OCI-LY1 (cell line): ENCODE data around the gene LRRC66.

ENCODE experiments used
- H2AFZ ChIP-seq: fragments of 200-600 bp; sonication (generic), shearing (Covaris generic); 2 replicates; pipeline ENCODE4 v1.6.0; 2014; ENCODE audit warnings: antibody characterized with exemption, mild to moderate bottlenecking, low read length
- H3F3A ChIP-seq: fragments of 200-600 bp; sonication (generic), shearing (Covaris generic); 2 replicates; pipeline ENCODE4 v1.6.0; 2014; ENCODE audit warnings: mild to moderate bottlenecking, antibody characterized with exemption, low read length, moderate library complexity; ENCODE audit not compliant: insufficient read depth
- H3K27ac ChIP-seq: fragments of 200-600 bp; sonication (generic); 2 replicates; pipeline ENCODE4 v1.5.1; 2014; ENCODE audit warnings: low read length, mixed run types, mild to moderate bottlenecking, low read depth; ENCODE audit not compliant: poor library complexity, severe bottlenecking
- H3K27me3 ChIP-seq: fragments of 200-600 bp; sonication (generic); 2 replicates; pipeline ENCODE4 v1.6.0; 2014; ENCODE audit warnings: antibody characterized with exemption, mild to moderate bottlenecking, low read length, moderate library complexity; ENCODE audit not compliant: insufficient read depth
- H3K36me3 ChIP-seq: fragments of 200-600 bp; sonication (generic); 2 replicates; pipeline ENCODE4 v1.6.1; 2014; ENCODE audit warnings: mild to moderate bottlenecking, antibody characterized with exemption, low read length, moderate library complexity, mixed read lengths; ENCODE audit not compliant: insufficient read depth
- H3K4me1 ChIP-seq: fragments of 200-600 bp; sonication (generic); 2 replicates; pipeline ENCODE4 v1.5.1; 2014; ENCODE audit warnings: mild to moderate bottlenecking, low read length, moderate library complexity; ENCODE audit not compliant: insufficient read depth, severe bottlenecking
- H3K4me2 ChIP-seq: fragments of 200-600 bp; sonication (generic), shearing (Covaris generic); 2 replicates; pipeline ENCODE4 v1.6.1; 2014; ENCODE audit warnings: low read length
- H3K4me3 ChIP-seq: fragments of 200-600 bp; sonication (generic); 2 replicates; pipeline ENCODE4 v1.5.1; 2014; ENCODE audit warnings: low read length, low read depth, mild to moderate bottlenecking, mixed read lengths; ENCODE audit not compliant: poor library complexity, severe bottlenecking
- H3K79me2 ChIP-seq: fragments of 200-600 bp; shearing (Covaris generic); 2 replicates; pipeline ENCODE4 v1.6.1; 2016; ENCODE audit warnings: mixed run types, low read length, mixed read lengths; ENCODE audit not compliant: insufficient read depth
- H3K9ac ChIP-seq: fragments of 200-600 bp; sonication (generic), shearing (Covaris generic); 2 replicates; pipeline ENCODE4 v1.6.1; 2014; ENCODE audit warnings: mild to moderate bottlenecking, low read length, mixed read lengths
- H3K9me2 ChIP-seq: fragments of 200-600 bp; sonication (generic), shearing (Covaris generic); 2 replicates; pipeline ENCODE4 v1.6.1; 2014; ENCODE audit warnings: low read depth, mild to moderate bottlenecking, low read length, mixed read lengths
- H3K9me3 ChIP-seq: fragments of 200-600 bp; shearing (Covaris generic); 2 replicates; pipeline ENCODE4 v1.6.1; 2014; ENCODE audit warnings: low read length, mixed read lengths
- H4K20me1 ChIP-seq: fragments of 200-600 bp; sonication (generic), shearing (Covaris generic); 2 replicates; pipeline ENCODE4 v1.6.0; 2016; ENCODE audit warnings: mild to moderate bottlenecking, low read length; ENCODE audit not compliant: insufficient read depth
- EZH2 ChIP-seq: fragments of 200-600 bp; sonication (generic), shearing (Covaris generic); IDR thresholded peaks from 2 replicates; pipeline ENCODE4 v1.8.0; 2017; ENCODE audit warnings: borderline replicate concordance, mixed run types, mild to moderate bottlenecking, antibody characterized with exemption, low read length, moderate library complexity, mixed read lengths
- TF ChIP-seq, protein P1 (sequence below): fragments of 200-600 bp; sonication (generic), shearing (Covaris generic); IDR thresholded peaks from 2 replicates; pipeline ENCODE4 v1.5.1; 2017; ENCODE audit warnings: mild to moderate bottlenecking, antibody characterized with exemption, low read length, moderate library complexity, mixed read lengths

The LRRC66 gene

DNA sequence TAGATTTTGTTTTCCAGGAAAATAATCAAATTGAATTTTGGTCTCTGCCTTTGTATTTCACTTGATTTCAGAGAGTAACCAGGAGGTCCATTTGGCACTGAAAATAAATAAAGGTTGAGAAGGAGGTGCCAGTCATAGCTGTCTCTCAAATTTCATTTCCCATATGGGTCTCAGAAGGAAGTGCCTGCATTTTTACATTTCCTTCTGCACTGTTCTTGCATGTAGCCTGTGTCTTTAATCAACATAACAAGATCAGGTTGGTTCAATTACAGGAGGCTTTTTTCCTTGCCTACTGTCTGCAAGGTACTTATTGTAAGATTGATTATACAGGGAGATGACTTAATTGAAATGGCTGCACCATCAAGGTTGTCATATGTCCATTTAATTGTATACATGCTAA is 15.7 kb downstream of the LRRC66 start:
- Histone ChIP-seq H3K9me2 (no peaks in the 10 kb centered on the region), H3K9ac (no peak overlapping the region), H3K9me3 (no peaks in the 10 kb centered on the region), H3K27me3 (no peaks in the 10 kb centered on the region), H3K4me1 (no peaks in the 10 kb centered on the region), H3K36me3 (no peaks in the 10 kb centered on the region), H3F3A (no peaks in the 10 kb centered on the region), H3K79me2 (no peaks in the 10 kb centered on the region), H2AFZ (no peak overlapping the region), H3K4me3 (no peak overlapping the region), H4K20me1 (no peaks in the 10 kb centered on the region), H3K4me2 (no peak overlapping the region), H3K27ac (no peak overlapping the region)
- TF ChIP-seq EZH2: no peak
- TF ChIP-seq, protein P1, sequence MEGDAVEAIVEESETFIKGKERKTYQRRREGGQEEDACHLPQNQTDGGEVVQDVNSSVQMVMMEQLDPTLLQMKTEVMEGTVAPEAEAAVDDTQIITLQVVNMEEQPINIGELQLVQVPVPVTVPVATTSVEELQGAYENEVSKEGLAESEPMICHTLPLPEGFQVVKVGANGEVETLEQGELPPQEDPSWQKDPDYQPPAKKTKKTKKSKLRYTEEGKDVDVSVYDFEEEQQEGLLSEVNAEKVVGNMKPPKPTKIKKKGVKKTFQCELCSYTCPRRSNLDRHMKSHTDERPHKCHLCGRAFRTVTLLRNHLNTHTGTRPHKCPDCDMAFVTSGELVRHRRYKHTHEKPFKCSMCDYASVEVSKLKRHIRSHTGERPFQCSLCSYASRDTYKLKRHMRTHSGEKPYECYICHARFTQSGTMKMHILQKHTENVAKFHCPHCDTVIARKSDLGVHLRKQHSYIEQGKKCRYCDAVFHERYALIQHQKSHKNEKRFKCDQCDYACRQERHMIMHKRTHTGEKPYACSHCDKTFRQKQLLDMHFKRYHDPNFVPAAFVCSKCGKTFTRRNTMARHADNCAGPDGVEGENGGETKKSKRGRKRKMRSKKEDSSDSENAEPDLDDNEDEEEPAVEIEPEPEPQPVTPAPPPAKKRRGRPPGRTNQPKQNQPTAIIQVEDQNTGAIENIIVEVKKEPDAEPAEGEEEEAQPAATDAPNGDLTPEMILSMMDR: no peak

DNA sequence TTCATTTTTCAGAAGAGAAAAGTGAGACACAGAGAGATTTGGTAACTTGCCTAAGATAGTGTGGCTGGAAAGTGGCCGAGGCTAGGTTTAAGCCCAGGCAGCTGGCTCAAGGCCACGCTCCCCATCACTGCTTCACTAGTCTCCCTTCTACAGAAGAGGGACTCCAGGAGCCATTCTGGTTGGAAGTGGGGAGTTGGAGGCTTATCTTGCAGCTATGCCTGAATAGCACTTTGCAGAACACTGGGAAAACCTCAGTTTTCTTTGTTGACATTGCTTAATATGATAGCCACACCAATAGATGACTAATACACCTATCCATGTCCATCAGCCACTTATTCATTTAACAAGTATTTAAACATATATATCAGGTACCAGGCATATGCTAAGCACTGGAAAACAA is 18.5 kb downstream of the LRRC66 start:
- no peaks in the 10 kb centered on the region for H3K27me3 ChIP-seq
- H3K9me2 ChIP-seq: no peaks in the 10 kb centered on the region
- no peaks in the 10 kb centered on the region for H3F3A ChIP-seq
- no peaks in the 10 kb centered on the region for H3K36me3 ChIP-seq
- H3K9me3 ChIP-seq: no peaks in the 10 kb centered on the region
- TF ChIP-seq EZH2: no peak
- TF ChIP-seq, protein P1: no peak
- H3K79me2 ChIP-seq: no peaks in the 10 kb centered on the region
- no peaks in the 10 kb centered on the region for H4K20me1 ChIP-seq
- H3K4me1 ChIP-seq: no peaks in the 10 kb centered on the region
- no peak overlapping the region for H3K27ac ChIP-seq
- no peak overlapping the region for H3K4me2 ChIP-seq
- no peak overlapping the region for H3K9ac ChIP-seq
- H2AFZ ChIP-seq: no peak overlapping the region
- H3K4me3 ChIP-seq: no peak overlapping the region

DNA sequence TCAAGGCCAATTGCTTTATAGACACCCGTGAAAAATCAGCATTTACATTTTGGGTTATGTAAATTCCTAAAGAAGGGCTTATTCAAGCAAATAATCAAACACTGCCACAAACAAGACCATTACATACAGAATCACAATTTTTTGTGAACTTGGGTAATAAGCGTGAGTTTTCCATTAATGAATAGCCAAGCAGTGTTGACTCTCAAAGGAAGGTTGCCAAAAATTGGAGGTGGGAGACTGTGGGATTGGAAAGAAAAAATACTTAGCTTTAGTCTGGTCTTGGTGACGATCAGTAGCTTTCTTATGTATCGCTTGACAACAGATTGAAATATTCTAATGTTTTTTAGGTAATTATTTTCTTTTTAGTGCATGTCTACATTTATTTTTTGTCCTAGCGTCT is 20.9 kb downstream of the LRRC66 start:
- Histone ChIP-seq H3F3A (no peaks in the 10 kb centered on the region), H3K9ac (no peak overlapping the region), H3K27me3 (no peaks in the 10 kb centered on the region), H2AFZ (no peak overlapping the region), H3K79me2 (no peaks in the 10 kb centered on the region), H4K20me1 (no peaks in the 10 kb centered on the region), H3K4me3 (no peak overlapping the region), H3K9me3 (no peaks in the 10 kb centered on the region), H3K27ac (no peak overlapping the region), H3K4me2 (no peak overlapping the region), H3K9me2 (no peaks in the 10 kb centered on the region), H3K36me3 (no peaks in the 10 kb centered on the region), H3K4me1 (no peaks in the 10 kb centered on the region)
- TF ChIP-seq, protein P1: no peak
- TF ChIP-seq EZH2: no peak
